Vagina (tissue), 2 donors: ENCODE results near the gene AP1B1.

Source experiments
- CTCF ChIP-seq, 3 experiments: fragments of 450-650 bp in 2 of 3; fragments of 200-600 bp in 1 of 3; sonication (generic) in 1 of 3; IDR thresholded peaks; one replicate each; pipeline ENCODE4 v1.5.1; 2017 to 2019; ENCODE audit warnings: antibody characterized with exemption in 3 of 3, mild to moderate bottlenecking in 2 of 3, moderate library complexity in 2 of 3
- POLR2A ChIP-seq, 2 donors: fragments of 450-650 bp; IDR thresholded peaks; one replicate each; pipeline ENCODE4 v1.6.1; 2017; ENCODE audit warnings: antibody characterized with exemption in 2 of 2, mild to moderate bottlenecking in 2 of 2, moderate library complexity in 2 of 2
- POLR2AphosphoS5 ChIP-seq, 2 donors: sonication (generic); formaldehyde crosslinking; IDR thresholded peaks; one replicate each; pipeline ENCODE4 v1.9.0; 2017; ENCODE audit warnings: antibody characterized with exemption in 2 of 2, mild to moderate bottlenecking in 2 of 2, low read depth in 1 of 2; ENCODE audit not compliant: insufficient read depth in 1 of 2

DNA sequence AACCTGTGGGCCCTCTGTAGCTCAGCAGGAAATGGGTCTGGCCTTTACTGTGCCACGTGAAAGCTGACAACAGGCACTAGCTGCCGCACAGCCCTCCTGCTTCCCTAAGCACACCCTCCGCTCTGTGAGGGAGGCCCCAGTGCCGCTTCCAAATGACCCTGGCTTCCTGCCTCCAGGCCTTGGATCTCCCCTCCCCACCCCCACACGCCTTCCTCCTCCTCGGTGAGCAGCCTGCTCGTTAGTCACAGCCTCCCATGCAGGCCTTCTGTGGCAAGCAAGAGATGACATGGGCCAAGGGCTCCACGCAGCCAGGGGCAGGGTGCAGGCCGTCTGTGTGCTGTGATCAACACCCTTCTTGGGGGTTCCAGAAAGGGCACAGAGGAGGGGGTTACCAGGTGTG lies 57.6 kb downstream of the AP1B1 start:
- TF ChIP-seq CTCF (IDR thresholded peaks at IDR 0.05) (no peak), POLR2A (IDR thresholded peaks at IDR 0.05) (no peak), POLR2AphosphoS5 (IDR thresholded peaks at IDR 0.05; ENCODE audit: insufficient read depth in 1 of 2, low read depth in 1 of 2) (peak in 1 of 2 donors; percentile 40)
